ENCODE measurements around the gene DUSP8.

DNA sequence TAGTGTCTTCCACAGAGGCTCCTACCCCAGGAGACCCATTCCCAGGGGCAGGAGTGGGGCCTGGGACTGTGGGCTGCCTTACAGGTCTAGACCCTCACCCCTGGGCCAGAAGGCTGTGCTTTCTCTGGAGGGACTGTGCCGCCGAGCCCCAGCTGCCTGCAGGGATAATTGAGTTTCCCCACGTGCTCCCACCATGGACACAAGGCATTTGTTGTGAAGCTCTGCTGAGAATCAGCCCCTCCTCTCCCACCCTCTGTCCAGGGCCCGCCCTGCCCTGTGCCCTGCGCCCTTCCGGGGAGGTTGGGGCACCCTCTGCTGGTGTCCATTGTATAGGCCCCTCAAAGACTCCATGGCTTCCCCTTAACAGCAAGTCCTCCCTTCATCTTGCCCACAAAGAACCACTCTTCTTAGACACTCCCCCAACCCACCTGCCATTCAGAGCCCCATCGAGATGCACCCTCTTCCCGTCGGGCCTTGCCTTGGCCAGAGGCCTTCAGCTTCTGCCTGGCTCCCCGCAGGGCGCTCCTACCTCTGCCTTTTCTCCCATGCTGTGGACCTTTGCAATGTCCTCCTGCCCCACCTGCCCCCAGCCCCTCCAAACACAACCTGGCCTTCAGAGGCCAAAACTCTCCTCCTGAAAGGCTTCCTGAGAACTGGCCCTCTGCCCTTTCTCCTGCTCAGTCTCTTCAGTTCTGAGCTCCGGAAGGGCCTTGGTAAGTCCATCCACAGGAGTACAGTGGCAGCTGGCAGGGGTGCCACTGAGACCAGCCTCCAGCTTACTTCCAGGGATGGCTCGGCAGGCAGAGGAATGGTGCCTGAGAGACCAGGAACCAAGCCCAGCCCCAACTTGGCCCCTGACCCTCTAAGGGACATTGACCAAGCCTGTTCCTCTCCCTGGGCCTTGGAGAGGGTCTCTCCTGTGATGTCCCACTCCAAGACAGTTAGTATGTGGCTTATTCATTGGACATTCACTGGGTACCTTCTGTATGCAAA is 22.4 kb downstream of the DUSP8 start:
- no peak for TF ChIP-seq CTCF (conservative IDR thresholded peaks at IDR 0.05)
- no peak for TF ChIP-seq EZH2 (IDR thresholded peaks at IDR 0.05; ENCODE audit: low read depth)
